ENCODE measurements around the gene NPHS1. TPM values are rescaled to one million over a fixed set of nuclear protein-coding genes. Genes with fewer than 3 reads are reported as not detected.

NPHS1 gene
- total and polyA plus RNA-seq, 12 donors = 0.07 to 0.12 TPM; not detected in 10

- peaks cover 0 to 4% (median 0%) of the 10 kb centered on the region in 9 donors for H3K4me1 ChIP-seq
These were observed 58.7 kb downstream of the NPHS1 start for GRCh38 chr19:35793381-35794165.

DNA sequence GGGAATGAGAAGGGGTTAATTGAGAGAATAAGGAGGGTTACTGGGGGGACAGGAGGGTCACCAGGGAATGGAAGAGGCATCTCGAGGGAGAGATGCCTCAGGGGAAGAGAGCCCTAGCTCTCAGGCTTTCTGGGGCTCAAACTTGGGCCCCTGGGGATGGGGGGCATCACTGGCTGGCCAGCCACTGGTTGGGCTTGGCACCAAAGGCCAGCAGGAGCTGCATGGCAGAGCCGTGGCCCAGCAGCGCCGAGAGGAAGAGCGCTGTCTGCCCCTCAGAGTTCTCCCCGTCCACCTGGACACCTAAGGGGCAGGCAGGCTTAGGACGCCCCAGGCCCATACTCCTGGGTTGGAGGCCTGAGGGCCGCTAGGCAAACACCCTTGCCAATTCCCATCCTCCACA is 59.4 kb downstream of the NPHS1 start:
- DNase-seq (no peak), ATAC-seq (no peak)
- Histone ChIP-seq H3K27me3 (peaks cover 0 to 28% (median 24%) of the 10 kb centered on the region in 7 donors), H3K9me3 (no peaks in the 10 kb centered on the region), H3K4me3 (no peak overlapping the region), H3K27ac (no peak overlapping the region), H3K4me1 (peaks cover 0 to 4% (median 0%) of the 10 kb centered on the region in 9 donors), H3K36me3 (no peaks in the 10 kb centered on the region)
- intact Hi-C loops (cut with DNase I) = no loop called here
- 72 to 74% methylated on average over 8 of the region's 8 CpGs for WGBS, 2 donors
- TF ChIP-seq, protein P1, sequence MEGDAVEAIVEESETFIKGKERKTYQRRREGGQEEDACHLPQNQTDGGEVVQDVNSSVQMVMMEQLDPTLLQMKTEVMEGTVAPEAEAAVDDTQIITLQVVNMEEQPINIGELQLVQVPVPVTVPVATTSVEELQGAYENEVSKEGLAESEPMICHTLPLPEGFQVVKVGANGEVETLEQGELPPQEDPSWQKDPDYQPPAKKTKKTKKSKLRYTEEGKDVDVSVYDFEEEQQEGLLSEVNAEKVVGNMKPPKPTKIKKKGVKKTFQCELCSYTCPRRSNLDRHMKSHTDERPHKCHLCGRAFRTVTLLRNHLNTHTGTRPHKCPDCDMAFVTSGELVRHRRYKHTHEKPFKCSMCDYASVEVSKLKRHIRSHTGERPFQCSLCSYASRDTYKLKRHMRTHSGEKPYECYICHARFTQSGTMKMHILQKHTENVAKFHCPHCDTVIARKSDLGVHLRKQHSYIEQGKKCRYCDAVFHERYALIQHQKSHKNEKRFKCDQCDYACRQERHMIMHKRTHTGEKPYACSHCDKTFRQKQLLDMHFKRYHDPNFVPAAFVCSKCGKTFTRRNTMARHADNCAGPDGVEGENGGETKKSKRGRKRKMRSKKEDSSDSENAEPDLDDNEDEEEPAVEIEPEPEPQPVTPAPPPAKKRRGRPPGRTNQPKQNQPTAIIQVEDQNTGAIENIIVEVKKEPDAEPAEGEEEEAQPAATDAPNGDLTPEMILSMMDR (IDR thresholded peaks at IDR 0.05) = no peak

More at GRCh38 chr19:35793381-35794165, 58.7 kb downstream of the NPHS1 start:
- Histone ChIP-seq H3K36me3 (no peaks in the 10 kb centered on the region), H3K4me3 (no peak overlapping the region), H3K27me3 (peaks cover 0 to 35% (median 30%) of the 10 kb centered on the region in 7 donors), H3K9me3 (no peaks in the 10 kb centered on the region), H3K27ac (no peak overlapping the region)
- ATAC-seq (no peak), DNase-seq (no peak)
- intact Hi-C loops (cut with DNase I) = no loop called here
- 72 to 74% methylated on average over 7 of the region's 7 CpGs for WGBS, 2 donors
- TF ChIP-seq, protein P1 (IDR thresholded peaks at IDR 0.05) = no peak

GRCh38 chr19:35792312-35792711 is 60.0 kb downstream of the NPHS1 start:
- TF ChIP-seq, protein P1 (IDR thresholded peaks at IDR 0.05) = no peak
- Histone ChIP-seq H3K27me3 (peaks cover 0 to 22% (median 18%) of the 10 kb centered on the region in 7 donors), H3K36me3 (no peaks in the 10 kb centered on the region), H3K9me3 (no peaks in the 10 kb centered on the region), H3K27ac (no peak overlapping the region), H3K4me1 (no peaks in the 10 kb centered on the region), H3K4me3 (no peak overlapping the region)
- 82 to 87% methylated on average over 15 of the region's 15 CpGs for WGBS, 2 donors
- DNase-seq (no peak), ATAC-seq (no peak)
- intact Hi-C loops (cut with DNase I) = no loop called here

DNA sequence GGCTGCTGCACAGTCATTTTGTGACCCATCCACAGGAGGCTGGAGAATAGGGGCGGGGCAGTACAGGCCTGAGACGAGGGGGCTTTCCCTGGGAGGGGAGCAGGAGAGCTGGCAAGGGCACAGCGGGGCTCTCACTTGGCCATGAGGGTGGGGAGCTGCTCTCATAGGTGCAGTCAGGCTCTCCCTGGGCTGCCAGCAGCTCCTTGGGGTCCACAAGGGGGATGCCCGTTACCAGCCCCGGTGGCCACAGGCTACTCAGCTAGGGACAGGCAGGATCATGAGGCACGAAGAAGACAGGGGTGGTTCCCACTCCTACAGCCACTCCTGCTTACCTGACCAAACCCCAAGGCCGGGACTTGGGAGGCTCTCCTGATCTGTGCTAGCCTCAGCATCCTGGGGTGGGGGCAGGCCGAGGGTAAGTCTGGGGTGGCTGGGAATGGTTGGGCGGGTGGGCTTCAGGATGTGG is 60.5 kb downstream of the NPHS1 start:
- intact Hi-C loops (cut with DNase I) = no loop called here
- DNase-seq (no peak), ATAC-seq (no peak)
- H3K4me3 ChIP-seq = no peak overlapping the region
- 83 to 91% methylated on average over 9 of the region's 9 CpGs for WGBS, 2 donors
- no peaks in the 10 kb centered on the region for H3K9me3 ChIP-seq
- peaks cover 0 to 20% (median 13%) of the 10 kb centered on the region in 7 donors for H3K27me3 ChIP-seq
- no peak overlapping the region for H3K27ac ChIP-seq
- no peaks in the 10 kb centered on the region for H3K36me3 ChIP-seq
- TF ChIP-seq, protein P1 (IDR thresholded peaks at IDR 0.05) = no peak
- H3K4me1 ChIP-seq = no peaks in the 10 kb centered on the region

Measured in heart right ventricle (tissue), 16 donors.